ENCODE results near the gene PICALM.

PICALM gene

DNA sequence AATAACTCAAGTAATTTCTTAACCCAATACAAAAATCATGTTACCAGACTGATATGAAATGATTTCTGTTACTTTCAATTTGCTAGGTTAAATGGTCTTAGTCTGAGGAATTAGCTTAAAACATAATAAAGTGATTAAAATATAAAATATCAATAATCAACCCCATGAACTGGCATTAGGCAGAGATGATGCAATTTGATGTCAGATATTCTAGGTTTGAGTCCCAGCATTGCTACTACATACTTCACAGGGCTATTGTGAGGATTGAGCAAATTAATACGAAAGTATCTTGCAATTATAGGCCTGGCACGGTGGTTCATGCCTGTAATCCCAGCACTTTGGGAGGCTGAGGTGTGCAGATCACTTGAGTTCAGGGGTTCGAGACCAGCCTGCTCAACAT, 66.5 kb downstream of the PICALM start:
- TF ChIP-seq GATA3 (IDR thresholded peaks at IDR 0.05; ENCODE audit: low read depth, low read length) (no peak), GATA2 (IDR thresholded peaks at IDR 0.05; ENCODE audit: low read depth, low read length) (no peak)

DNA sequence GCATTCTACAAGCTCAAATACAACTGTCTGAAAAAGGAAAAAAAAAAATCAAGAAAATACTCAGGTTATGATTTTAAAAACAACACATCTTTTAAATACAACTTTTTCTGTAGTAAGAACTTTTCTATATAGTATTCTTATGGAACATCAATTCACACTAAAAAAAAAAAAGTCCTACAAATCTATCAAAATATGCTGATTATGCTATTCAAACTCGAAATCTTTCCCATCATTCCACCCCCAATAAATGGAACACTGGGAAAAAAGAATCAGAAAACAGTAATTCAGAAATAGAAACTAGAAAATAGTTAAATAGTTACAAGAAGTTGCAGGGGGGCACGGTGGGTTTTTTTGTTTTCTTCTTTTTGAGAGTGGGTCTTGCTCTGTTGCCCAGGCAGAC, 77.4 kb downstream of the PICALM start:
- TF ChIP-seq GATA2 (IDR thresholded peaks at IDR 0.05; ENCODE audit: low read depth, low read length) (no peak), GATA3 (IDR thresholded peaks at IDR 0.05; ENCODE audit: low read depth, low read length) (no peak)

DNA sequence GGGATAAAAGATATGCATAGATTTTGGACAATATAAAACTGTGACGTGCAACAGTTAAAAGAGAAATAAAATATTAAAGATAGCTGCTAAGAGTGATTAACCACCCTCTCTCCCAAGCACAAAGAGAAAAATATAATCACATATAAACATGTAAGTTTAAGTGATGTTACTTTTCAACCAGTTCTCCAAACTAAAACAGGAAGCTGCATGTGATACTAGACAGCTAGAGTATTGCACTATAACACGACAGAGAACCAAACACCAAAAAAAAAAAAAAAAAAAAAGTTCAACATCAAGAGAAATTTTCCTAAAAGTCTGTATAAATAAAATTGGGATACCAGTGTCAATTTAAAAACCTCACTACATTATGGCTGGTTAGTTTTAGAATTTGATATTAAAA, 79.1 kb downstream of the PICALM start:
- TF ChIP-seq GATA2 (IDR thresholded peaks at IDR 0.05; ENCODE audit: low read depth, low read length) (no peak), GATA3 (IDR thresholded peaks at IDR 0.05; ENCODE audit: low read depth, low read length) (no peak)

DNA sequence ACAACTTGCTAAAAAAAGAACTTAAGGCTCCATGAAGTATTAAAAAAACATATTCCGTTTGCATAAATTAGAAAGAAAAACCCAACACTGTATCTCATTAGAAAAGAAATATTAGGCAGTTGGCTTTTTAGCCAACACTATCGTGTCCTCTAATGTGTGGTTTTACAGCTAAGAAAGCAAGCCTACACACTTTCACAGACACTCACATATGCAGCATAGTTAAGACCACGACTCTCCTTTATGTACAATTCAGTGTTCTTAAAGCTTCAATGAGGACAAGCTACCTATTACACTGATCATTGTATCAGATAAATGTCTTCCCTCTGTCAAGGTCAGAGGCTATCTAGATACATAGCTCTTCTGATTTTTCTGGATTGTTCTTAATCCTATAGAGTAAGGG, 80.1 kb downstream of the PICALM start:
- TF ChIP-seq GATA3 (IDR thresholded peaks at IDR 0.05; ENCODE audit: low read depth, low read length): no peak
- no peak for TF ChIP-seq GATA2 (IDR thresholded peaks at IDR 0.05; ENCODE audit: low read depth, low read length)

DNA sequence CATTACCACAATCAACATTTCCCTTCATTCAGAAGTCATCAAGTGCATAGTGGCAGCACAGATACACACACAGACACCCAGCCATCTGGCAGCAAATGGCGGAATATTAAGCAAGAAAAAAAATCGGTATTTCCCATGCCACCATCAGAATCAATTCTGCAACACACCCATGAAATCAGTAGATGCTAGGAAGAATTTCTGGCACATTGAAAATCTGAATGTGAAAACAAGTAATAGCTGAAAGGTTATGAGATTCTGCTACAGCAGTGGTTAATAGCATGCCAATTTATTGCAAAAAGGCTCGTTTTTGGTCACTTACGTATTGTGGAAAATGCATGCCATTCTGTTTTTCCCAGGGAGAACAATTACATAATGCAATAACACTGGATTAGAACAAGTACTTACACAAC, 91.1 kb downstream of the PICALM start:
- TF ChIP-seq GATA3 (IDR thresholded peaks at IDR 0.05; ENCODE audit: low read depth, low read length) (no peak), GATA2 (IDR thresholded peaks at IDR 0.05; ENCODE audit: low read depth, low read length) (no peak)

DNA sequence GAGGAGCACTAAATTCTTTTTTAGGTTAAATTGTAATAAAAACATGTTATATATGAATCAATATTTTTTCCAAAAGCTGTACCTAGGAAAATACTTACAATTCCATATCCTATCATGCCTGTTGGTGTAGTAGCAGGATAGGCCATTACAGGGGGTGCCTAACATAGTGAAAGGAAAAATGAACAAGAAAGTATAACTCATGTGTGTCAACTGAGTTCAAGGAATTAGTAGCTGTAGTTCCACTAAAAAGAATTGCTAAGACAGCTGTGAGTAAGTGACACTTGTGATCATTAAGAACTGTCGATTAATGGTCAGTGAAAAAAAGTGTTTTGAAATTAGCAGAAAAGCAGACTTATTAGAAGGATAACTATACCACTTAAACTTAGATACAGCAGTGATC, 92.4 kb downstream of the PICALM start:
- TF ChIP-seq GATA2 (IDR thresholded peaks at IDR 0.05; ENCODE audit: low read depth, low read length) (no peak), GATA3 (IDR thresholded peaks at IDR 0.05; ENCODE audit: low read depth, low read length) (no peak)

DNA sequence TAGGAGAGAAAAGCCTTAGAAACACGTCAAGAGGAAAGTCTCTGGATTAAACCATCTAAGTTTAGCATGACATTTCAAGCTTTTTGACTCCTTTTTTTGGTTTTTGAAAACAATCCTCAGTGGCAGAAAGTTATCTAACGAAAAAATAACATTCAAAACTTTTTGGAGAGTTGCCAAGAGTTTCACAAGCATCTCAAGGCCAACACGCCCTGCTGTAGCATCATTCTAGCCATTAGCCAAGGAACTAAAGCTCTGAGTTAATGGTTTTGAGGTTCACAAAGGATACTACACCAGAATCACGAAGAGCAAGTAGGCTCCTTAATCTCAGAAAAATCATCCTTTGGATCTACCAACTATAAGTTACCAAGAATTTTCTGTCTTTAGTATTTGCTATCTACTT, 94.8 kb downstream of the PICALM start:
- TF ChIP-seq GATA3 (IDR thresholded peaks at IDR 0.05; ENCODE audit: low read depth, low read length) (no peak), GATA2 (IDR thresholded peaks at IDR 0.05; ENCODE audit: low read depth, low read length) (no peak)

DNA sequence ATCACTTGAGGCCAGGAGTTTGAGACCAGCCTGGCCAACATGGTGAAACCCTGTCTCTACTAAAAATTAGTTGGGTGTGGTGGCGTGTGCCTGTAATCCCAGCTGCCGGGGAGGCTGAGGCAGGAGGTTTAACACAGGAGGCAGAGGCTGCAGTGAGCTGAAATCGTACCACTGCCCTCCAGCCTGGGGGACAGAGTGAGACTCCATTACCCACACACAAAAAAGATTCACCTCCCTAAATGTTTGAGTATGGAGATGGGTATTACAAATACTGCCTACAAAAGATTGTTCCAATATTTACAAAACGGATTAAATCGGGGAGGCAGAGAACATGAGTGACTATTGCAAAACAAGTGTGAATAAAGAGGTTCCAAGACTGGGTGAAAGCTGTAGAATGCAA, 98.3 kb downstream of the PICALM start:
- no peak for TF ChIP-seq GATA3 (IDR thresholded peaks at IDR 0.05; ENCODE audit: low read depth, low read length)
- no peak for TF ChIP-seq GATA2 (IDR thresholded peaks at IDR 0.05; ENCODE audit: low read depth, low read length)

DNA sequence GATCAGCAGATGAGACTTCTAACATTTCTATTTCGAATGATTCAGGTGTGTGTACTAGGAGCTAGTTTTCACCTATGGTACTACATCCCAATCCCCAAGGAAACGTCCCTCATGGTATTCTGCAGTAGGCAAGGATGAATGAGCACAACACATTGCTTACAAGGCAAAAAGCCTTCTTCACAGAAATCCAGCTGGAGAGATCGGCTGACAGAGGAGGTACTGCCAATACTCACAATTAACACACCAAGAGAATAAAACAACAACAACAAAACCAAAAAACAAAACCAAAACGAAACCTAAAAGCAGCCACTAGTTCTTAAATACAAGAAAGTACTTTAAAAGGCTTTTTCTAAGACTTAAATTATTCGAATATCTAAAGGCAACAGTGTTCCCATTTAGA, 101.4 kb downstream of the PICALM start:
- TF ChIP-seq GATA3 (IDR thresholded peaks at IDR 0.05; ENCODE audit: low read depth, low read length) (no peak), GATA2 (IDR thresholded peaks at IDR 0.05; ENCODE audit: low read depth, low read length) (no peak)

DNA sequence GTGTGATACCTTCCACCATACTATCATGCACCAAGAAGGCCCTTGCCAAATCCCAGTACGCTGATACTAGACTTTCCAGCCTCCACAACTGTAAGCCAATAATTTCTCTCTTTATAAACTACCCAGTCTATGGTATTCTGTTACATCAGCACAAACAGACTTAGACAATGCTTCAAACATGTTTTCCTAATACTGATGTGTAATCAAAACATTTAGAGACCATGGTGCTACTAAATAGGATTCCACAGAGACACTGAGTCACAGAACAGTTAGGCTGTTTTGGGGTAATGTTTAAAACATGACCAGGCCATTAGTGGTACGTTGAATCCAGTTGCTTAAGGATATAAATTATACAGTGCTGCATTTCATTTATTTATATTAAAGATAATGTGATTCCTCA, 103.7 kb downstream of the PICALM start:
- TF ChIP-seq GATA2 (IDR thresholded peaks at IDR 0.05; ENCODE audit: low read depth, low read length): no peak
- no peak for TF ChIP-seq GATA3 (IDR thresholded peaks at IDR 0.05; ENCODE audit: low read depth, low read length)

DNA sequence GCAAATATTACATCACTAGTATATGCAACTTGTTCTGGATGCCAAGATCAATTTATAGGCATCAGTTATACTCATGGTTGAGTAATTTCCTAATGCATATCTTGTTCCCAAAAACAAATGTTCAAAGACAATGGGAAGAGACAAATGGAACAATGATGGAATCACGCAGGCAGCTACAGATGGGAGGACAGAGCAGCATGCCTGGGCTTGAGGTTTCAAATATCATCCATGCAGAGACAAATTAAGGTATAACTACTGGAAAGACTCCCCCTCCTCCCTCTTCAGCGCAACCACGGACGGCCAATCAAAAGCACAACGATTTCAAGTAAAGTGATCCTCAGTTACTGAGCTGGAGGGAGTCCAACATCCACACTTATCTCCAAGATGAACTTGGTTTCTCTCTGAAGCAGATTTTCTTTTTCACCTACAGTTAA, 106.9 kb downstream of the PICALM start:
- TF ChIP-seq GATA3 (IDR thresholded peaks at IDR 0.05; ENCODE audit: low read depth, low read length) (no peak), GATA2 (IDR thresholded peaks at IDR 0.05; ENCODE audit: low read depth, low read length) (no peak)

DNA sequence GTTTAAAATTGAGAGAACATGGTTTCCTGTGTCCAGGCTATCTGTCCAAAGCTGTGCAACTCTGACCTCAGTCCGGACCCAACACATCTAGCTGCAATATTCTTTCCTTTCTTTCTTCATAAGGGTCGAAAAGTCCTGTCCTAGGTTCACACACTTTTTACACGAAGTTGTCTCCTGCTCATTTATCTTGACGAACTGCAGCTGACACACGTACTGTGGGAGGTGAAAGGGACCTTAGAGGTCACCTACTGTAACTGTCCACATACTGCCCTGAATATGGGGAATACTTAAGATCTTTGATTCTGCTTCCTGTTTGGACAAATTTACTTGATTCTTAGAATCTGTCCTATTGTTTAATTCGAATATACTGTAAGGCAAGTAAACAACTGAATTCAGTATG, 107.8 kb downstream of the PICALM start:
- TF ChIP-seq GATA2 (IDR thresholded peaks at IDR 0.05; ENCODE audit: low read depth, low read length) (no peak), GATA3 (IDR thresholded peaks at IDR 0.05; ENCODE audit: low read depth, low read length) (no peak)

DNA sequence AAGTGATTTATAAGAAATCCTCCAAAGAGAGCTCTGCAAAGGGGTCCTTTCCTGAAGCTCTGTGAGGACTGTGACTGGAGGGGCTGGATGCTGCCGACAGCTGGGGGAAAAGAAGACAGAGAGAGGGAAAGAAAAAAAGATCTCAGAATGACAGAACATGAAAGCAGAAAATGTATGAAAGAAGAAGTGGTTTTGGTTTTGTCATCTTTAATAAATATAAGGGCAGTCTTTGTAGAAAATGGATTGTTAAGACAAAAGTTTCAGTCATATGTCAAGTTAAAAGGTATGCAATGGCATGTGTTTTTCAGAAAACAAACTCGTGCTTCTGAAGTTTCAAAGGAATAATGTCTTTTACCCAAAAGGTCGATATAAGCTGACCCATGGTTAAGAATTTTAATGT, 108.2 kb downstream of the PICALM start:
- TF ChIP-seq GATA3 (IDR thresholded peaks at IDR 0.05; ENCODE audit: low read depth, low read length): no peak
- no peak for TF ChIP-seq GATA2 (IDR thresholded peaks at IDR 0.05; ENCODE audit: low read depth, low read length)

DNA sequence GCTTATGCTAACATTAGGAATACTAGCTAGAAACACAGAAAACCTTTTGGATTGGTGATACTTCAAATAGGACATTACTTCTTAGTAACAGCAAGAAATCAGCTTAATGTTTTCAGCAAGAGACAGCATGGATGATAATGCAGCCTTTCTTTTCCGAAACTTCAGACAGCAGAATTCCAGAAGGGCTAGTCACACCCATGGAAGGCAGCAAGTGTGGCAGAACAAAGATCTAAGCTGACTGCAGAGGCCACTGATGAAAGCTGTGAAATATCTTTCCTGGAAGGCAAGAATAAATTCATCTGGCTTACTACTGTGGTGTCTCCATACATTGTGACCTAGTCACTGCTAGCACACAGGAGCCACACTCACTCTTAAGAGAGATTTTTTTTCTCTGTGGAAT, 113.4 kb downstream of the PICALM start:
- TF ChIP-seq GATA3 (IDR thresholded peaks at IDR 0.05; ENCODE audit: low read depth, low read length) (no peak), GATA2 (IDR thresholded peaks at IDR 0.05; ENCODE audit: low read depth, low read length) (no peak)

DNA sequence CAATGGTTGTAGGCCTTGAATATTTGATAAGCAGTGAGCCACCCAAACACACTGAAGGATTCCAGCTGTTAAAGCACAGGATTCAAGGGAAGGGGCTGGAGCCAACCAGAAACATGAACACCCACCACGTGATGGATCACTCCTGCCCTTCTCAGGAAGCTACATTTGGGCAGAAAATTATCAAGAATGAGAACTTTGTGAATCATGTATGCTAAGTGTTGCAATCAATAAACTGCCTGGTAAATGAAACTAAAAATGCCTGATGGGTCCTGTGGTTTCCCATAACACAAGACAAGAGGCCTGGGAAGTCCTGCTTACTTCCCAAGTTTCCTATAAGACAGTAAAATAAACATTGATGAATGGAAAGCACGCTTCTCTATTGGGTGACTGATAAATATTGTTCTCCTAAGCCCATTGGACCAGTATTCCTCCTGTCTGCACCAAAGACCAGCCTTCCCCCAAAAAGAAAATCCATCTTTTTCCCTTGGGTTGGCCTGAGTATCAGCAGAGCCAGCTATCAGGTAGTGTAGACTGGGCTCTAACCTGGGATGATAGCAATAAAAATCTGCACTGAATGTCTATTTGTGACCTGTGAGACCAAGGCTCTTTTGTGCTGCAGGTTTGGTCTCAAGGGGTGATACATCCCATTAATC, 115.3 kb downstream of the PICALM start:
- TF ChIP-seq GATA3 (IDR thresholded peaks at IDR 0.05; ENCODE audit: low read depth, low read length) (no peak), GATA2 (IDR thresholded peaks at IDR 0.05; ENCODE audit: low read depth, low read length) (no peak)

All from SH-SY5Y (cell line).